Left lung (tissue), 10 donors: ENCODE data around the gene PLEKHO2. TPM values are rescaled to one million over a fixed set of nuclear protein-coding genes. Genes with fewer than 3 reads are reported as not detected.

Experiments
- ATAC-seq: fragments of 200-7000 bp; cut with Tn5 transposase; one replicate; pipeline ENCODE4 v1.9.1; 2020; ENCODE audit warnings: moderate library complexity
- DNase-seq, 4 donors: peaks; one replicate each; pipeline ENCODE4 v3.0.0-alpha.2; 2013 to 2020
- H3K27ac ChIP-seq, 2 donors: fragments of 200-600 bp; sonication (generic) in 1 of 2; one replicate each; pipeline versions ENCODE4 v1.5.0 to v1.8.0; 2020 to 2021
- H3K27me3 ChIP-seq, 2 donors: fragments of 200-600 bp; sonication (generic) in 1 of 2; one replicate each; pipeline versions ENCODE4 v1.5.0 to v1.8.0; 2020 to 2021
- H3K36me3 ChIP-seq, 2 donors: fragments of 200-600 bp; sonication (generic) in 1 of 2; one replicate each; pipeline versions ENCODE4 v1.5.0 to v1.8.0; 2020 to 2021
- H3K4me1 ChIP-seq, 2 donors: fragments of 200-600 bp; one replicate each; pipeline ENCODE4 v1.8.0; 2021
- H3K4me3 ChIP-seq, 2 donors: fragments of 200-600 bp; sonication (generic) in 1 of 2; one replicate each; pipeline versions ENCODE4 v1.5.0 to v1.8.0; 2020 to 2021; ENCODE audit warnings: mild to moderate bottlenecking in 1 of 2
- H3K9me3 ChIP-seq, 2 donors: fragments of 200-600 bp; sonication (generic) in 1 of 2; one replicate each; pipeline versions ENCODE4 v1.5.0 to v1.8.0; 2020 to 2021
- intact Hi-C, 2 donors: fragments of 100-400 bp; cut with DNase I; formaldehyde crosslinking; loops; one replicate each; pipeline versions ENCODE4 v1.11.2 to v1.14.2; 2022
- polyA plus RNA-seq, 6 donors: library from polyadenylated mRNA; unstranded; fragments of 120-200 nt; gene quantifications; one replicate each; pipeline ENCODE4 v1.2.1, GENCODE V29; 2013; ENCODE audit not compliant: insufficient read length in 6 of 6
- total RNA-seq, 2 donors: library from RNA; stranded (reverse); fragmentation: NEBNext Ultra II Directional; extraction: Animal tissue kit (Norgen Biotek cat#: 25700); gene quantifications; one replicate each; pipeline ENCODE4 v1.2.1, GENCODE V29; 2021
- TF ChIP-seq, protein P1 (sequence below), 2 donors: fragments of 200-600 bp; sonication (generic) in 1 of 2; IDR thresholded peaks; one replicate each; pipeline versions ENCODE4 v1.5.0 to v1.8.0; 2021; ENCODE audit warnings: antibody characterized with exemption in 2 of 2
- donor health status: DM: no; HTN: yes; CAD: no.
- donor health status: DM: no; HTN: no; CAD: no.

The PLEKHO2 gene
- total and polyA plus RNA-seq, 8 donors: 22.0 to 91.8 (median 26.7) TPM

DNA sequence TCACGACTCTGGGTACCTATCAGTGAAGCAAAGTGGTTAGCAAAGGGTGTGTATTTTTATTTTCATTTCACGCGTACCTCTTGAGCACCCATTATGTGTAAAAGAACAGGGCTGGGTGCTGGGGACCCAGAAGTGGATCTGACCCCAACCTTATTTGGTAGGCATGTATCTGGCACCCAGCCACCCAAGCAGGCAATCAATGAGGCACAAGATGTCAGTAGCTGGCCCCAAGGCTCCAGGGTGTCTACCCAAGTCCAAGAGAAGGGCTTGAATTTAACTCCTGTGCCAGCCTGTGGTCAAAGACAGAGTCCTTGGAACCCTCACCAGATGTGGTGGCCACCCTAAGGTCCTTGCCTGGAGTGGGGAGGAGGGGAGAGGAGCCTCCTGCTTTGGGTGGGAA is 5.7 kb downstream of the PLEKHO2 start:
- intact Hi-C loops: loop anchor here in 1 of 2 donors (10.0 kb wide), 1 partner anchor 47 kb away; no protein-coding TSS in a partner anchor
- DNase-seq (peak in 1 of 4 donors; percentile 10), ATAC-seq (no peak)
- TF ChIP-seq, protein P1, sequence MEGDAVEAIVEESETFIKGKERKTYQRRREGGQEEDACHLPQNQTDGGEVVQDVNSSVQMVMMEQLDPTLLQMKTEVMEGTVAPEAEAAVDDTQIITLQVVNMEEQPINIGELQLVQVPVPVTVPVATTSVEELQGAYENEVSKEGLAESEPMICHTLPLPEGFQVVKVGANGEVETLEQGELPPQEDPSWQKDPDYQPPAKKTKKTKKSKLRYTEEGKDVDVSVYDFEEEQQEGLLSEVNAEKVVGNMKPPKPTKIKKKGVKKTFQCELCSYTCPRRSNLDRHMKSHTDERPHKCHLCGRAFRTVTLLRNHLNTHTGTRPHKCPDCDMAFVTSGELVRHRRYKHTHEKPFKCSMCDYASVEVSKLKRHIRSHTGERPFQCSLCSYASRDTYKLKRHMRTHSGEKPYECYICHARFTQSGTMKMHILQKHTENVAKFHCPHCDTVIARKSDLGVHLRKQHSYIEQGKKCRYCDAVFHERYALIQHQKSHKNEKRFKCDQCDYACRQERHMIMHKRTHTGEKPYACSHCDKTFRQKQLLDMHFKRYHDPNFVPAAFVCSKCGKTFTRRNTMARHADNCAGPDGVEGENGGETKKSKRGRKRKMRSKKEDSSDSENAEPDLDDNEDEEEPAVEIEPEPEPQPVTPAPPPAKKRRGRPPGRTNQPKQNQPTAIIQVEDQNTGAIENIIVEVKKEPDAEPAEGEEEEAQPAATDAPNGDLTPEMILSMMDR (IDR thresholded peaks at IDR 0.05): no peak
- peak overlapping the region in 1 of 2 donors; percentile 39 for H3K27ac ChIP-seq
- no peaks in the 10 kb centered on the region for H3K9me3 ChIP-seq
- H3K27me3 ChIP-seq: no peaks in the 10 kb centered on the region
- H3K4me1 ChIP-seq: peaks cover 34 to 91% of the 10 kb centered on the region in 2 donors
- peaks cover 0 to 69% of the 10 kb centered on the region in 2 donors for H3K36me3 ChIP-seq
- peak overlapping the region in 1 of 2 donors; percentile 95 for H3K4me3 ChIP-seq

GRCh38 chr15:64847876-64848716 is 6.4 kb downstream of the PLEKHO2 start:
- no peak for ATAC-seq
- Histone ChIP-seq H3K9me3 (no peaks in the 10 kb centered on the region), H3K36me3 (peaks cover 0 to 76% of the 10 kb centered on the region in 2 donors), H3K27ac (peak overlapping the region in 1 of 2 donors; percentile 39), H3K27me3 (no peaks in the 10 kb centered on the region), H3K4me1 (peaks cover 34 to 98% of the 10 kb centered on the region in 2 donors), H3K4me3 (peak overlapping the region in 1 of 2 donors; percentile 95)
- TF ChIP-seq, protein P1 (IDR thresholded peaks at IDR 0.05): no peak
- intact Hi-C loops: loop anchor here in 1 of 2 donors (10.0 kb wide), 1 partner anchor 47 kb away; no protein-coding TSS in a partner anchor
- DNase-seq: no peak

DNA sequence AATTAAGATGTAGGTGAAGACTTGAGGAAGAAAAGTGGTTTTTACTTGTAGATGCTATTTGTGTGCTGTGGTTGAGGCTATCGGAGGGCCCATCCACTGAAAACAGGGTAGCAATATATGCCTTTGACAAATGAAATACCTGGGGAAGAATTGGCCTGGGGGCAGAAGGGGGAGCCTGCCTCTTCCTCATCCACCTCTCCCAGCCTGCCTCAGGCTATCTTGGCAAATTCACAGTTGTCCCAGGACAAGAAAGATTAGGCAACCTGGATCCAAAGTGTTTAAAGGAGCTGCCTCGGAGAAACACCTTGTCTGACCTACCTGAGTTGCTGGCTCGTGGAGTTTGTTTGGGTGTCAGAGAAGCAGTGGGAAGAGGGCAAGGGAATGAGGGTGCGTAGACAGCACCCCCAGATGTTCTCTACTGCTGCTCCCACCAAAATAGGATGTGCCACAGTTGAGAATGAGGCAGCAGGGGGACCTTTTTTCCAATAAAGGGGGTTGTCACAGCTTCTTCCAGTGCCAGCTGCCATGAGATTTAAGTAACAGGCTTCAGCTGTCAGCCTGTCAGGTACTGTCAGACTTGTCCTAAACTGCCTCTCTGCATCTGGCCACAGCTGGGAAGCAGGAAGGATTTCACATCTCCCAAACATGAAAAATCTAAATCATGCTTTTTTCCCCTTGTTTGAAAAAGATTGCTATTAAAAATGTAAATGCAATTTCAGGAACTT is 9.2 kb downstream of the PLEKHO2 start:
- TF ChIP-seq, protein P1 (IDR thresholded peaks at IDR 0.05): no peak
- peak overlapping the region; percentile 70 to 71 for H3K27ac ChIP-seq
- peaks cover 0 to 96% of the 10 kb centered on the region in 2 donors for H3K36me3 ChIP-seq
- H3K9me3 ChIP-seq: no peaks in the 10 kb centered on the region
- peak overlapping the region in 1 of 2 donors; percentile 10 for H3K4me3 ChIP-seq
- no peak for DNase-seq
- H3K27me3 ChIP-seq: no peaks in the 10 kb centered on the region
- H3K4me1 ChIP-seq: peaks cover 45 to 100% of the 10 kb centered on the region in 2 donors
- no peak for ATAC-seq
- intact Hi-C loops: no loop called here

DNA sequence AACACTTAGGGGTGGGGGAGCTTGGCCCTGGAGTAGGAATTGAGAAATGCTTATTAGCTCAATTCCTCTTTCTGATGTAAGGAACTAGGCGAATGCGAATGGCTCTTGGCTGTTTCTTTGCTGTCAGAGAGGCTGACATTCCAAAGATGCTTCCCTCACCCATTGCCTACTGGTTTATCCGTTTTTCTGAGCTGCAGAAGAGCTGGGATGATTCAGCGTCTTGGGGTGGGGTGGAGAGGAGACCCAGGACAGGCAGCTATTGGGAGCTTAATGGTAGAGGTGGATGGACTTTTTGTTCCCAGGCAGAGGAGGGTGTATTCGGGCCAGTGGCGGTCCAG is 9.8 kb downstream of the PLEKHO2 start:
- ATAC-seq (peak; percentile 55), DNase-seq (peak in 3 of 4 donors; percentile 28 to 78 (median 71))
- no peaks in the 10 kb centered on the region for H3K9me3 ChIP-seq
- H3K4me1 ChIP-seq: peaks cover 48 to 100% of the 10 kb centered on the region in 2 donors
- TF ChIP-seq, protein P1 (IDR thresholded peaks at IDR 0.05): no peak
- intact Hi-C loops: no loop called here
- no peaks in the 10 kb centered on the region for H3K27me3 ChIP-seq
- H3K36me3 ChIP-seq: peaks cover 0 to 98% of the 10 kb centered on the region in 2 donors
- H3K27ac ChIP-seq: peak overlapping the region; percentile 70 to 71
- peak overlapping the region in 1 of 2 donors; percentile 10 for H3K4me3 ChIP-seq

GRCh38 chr15:64854041-64854440 is 12.3 kb downstream of the PLEKHO2 start:
- H3K27ac ChIP-seq: peak overlapping the region; percentile 78 to 85

More at GRCh38 chr15:64854041-64854440, 12.3 kb downstream of the PLEKHO2 start:
- DNase-seq (no peak), ATAC-seq (no peak)
- intact Hi-C loops: no loop called here
- Histone ChIP-seq H3K4me3 (no peak overlapping the region), H3K9me3 (no peaks in the 10 kb centered on the region), H3K36me3 (peaks cover 0 to 99% of the 10 kb centered on the region in 2 donors), H3K4me1 (peaks cover 58 to 100% of the 10 kb centered on the region in 2 donors), H3K27me3 (no peaks in the 10 kb centered on the region)
- TF ChIP-seq, protein P1 (IDR thresholded peaks at IDR 0.05): no peak
